PC-3 (cell line): ENCODE measurements around the gene SLC38A3.

Experiments used
- EZH2phosphoT487 ChIP-seq: fragments of 300-600 bp; sonication (generic); IDR thresholded peaks from 2 replicates; pipeline ENCODE4 v1.6.1; 2018; ENCODE audit warnings: mild to moderate bottlenecking, antibody characterized with exemption, low read length, borderline replicate concordance
- TF ChIP-seq, protein P1 (sequence below): fragments of 300-600 bp; sonication (generic); conservative IDR thresholded peaks from 2 replicates; pipeline ENCODE4 v1.5.1; 2017; ENCODE audit warnings: antibody characterized with exemption, low read depth, mild to moderate bottlenecking, low read length

DNA sequence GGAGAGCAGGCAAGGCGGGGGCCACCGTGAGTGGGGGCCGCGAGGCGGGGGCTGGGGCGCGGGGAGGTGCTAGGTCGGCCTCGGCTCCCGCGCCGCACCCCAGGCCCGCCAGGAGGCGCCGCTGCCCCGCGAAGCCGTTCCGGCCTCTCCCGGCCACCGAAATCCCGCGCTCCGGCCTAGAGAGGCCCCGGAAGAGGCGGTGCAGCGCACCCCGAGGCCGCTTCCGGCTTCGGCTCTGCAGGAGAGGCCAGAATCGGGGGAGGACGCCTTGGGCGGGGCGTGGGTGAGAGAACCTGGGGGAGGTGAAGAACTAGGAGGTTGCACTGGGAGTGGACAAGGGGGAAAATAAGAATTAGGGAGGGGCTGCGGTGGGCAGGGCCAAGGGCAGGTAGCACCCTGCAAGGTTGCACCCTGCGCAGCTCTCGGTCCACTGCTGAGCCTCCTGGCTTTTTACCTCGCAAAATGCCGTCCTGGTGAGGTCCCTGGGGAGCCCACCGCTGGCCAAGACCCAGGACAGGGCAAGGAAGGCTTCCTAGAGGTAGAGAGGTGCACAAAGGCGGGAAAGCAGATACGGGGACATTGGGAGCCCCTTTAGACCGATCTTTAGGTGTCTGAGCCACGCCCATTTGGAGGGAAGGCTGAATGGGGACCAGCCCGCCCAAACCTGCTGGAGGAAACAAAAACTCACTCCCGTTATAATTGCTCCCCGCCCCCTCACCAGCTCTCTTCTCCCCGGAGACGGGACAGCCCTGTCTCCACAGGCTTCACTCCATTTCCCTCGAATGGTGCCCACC is 22.5 kb downstream of the SLC38A3 start:
- TF ChIP-seq, protein P1, sequence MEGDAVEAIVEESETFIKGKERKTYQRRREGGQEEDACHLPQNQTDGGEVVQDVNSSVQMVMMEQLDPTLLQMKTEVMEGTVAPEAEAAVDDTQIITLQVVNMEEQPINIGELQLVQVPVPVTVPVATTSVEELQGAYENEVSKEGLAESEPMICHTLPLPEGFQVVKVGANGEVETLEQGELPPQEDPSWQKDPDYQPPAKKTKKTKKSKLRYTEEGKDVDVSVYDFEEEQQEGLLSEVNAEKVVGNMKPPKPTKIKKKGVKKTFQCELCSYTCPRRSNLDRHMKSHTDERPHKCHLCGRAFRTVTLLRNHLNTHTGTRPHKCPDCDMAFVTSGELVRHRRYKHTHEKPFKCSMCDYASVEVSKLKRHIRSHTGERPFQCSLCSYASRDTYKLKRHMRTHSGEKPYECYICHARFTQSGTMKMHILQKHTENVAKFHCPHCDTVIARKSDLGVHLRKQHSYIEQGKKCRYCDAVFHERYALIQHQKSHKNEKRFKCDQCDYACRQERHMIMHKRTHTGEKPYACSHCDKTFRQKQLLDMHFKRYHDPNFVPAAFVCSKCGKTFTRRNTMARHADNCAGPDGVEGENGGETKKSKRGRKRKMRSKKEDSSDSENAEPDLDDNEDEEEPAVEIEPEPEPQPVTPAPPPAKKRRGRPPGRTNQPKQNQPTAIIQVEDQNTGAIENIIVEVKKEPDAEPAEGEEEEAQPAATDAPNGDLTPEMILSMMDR, result peak; percentile 77
- no peak for TF ChIP-seq EZH2phosphoT487
